ENCODE results near the gene ZNRF3.

ZNRF3 gene

DNA sequence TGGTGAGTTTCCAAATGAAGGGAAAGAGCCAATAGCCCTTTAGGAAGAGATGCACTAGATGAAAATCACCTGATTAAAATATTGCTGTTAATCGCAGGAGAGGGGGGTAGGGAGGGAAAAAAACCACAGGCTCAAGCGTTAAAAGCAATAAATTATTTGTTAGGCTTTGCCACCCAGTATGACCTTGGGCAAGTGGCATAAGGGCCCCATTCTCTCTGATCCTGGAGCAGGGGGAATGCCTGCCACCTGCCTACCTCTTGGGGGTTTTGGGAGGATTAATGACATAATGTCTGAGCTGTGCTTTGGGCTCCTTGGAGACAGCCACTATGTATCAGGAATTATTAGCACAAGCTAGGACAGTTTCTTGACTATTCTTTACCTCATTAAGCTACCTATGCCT lies 80.0 kb downstream of the ZNRF3 start:
- DNase-seq (ENCODE audit: low read depth) = no peak
- in situ Hi-C loops (cut with HindIII; ENCODE audit: low sequenced_read_pairs) = no loop called here
- no peak for TF ChIP-seq CTCF (IDR thresholded peaks at IDR 0.05; ENCODE audit: low read depth, low read length, missing control alignments)

DNA sequence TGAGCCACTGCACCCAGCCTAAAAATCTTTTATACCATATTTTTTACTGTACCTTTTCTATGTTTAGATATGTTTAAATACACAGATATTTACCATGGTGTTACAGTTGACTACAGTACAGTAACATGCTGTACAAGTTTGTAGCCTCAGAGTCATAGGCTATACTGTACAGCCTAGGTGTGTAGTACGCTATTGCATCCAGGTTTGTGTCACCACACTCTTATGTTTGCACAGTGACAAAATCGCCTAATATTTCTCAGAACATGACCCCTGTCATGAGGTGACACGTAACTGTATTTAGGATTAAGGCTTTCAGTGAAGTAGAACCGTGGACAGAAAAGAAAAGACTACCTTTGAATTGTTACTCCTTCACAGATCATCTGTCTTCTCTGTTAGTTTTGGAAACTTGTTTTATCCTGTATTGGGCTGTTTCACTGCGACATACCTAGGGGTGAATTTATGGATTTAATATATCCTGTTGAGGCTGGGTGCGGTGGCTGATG lies 83.8 kb downstream of the ZNRF3 start:
- in situ Hi-C loops (cut with HindIII; ENCODE audit: low sequenced_read_pairs) = no loop called here
- no peak for DNase-seq (ENCODE audit: low read depth)
- TF ChIP-seq CTCF (IDR thresholded peaks at IDR 0.05; ENCODE audit: low read depth, low read length, missing control alignments) = no peak
- no peak overlapping the region for H3K4me3 ChIP-seq (ENCODE audit: low read depth, low read length)

More for the DNA sequence above, 80.0 kb downstream of the ZNRF3 start:
- no peak overlapping the region for H3K4me3 ChIP-seq (ENCODE audit: low read depth, low read length)

GRCh38 chr22:28967969-28968368 lies 84.6 kb downstream of the ZNRF3 start:
- H3K4me3 ChIP-seq (ENCODE audit: low read depth, low read length) = no peak overlapping the region
- in situ Hi-C loops (cut with HindIII; ENCODE audit: low sequenced_read_pairs) = no loop called here
- no peak for DNase-seq (ENCODE audit: low read depth)
- no peak for TF ChIP-seq CTCF (IDR thresholded peaks at IDR 0.05; ENCODE audit: low read depth, low read length, missing control alignments)

GRCh38 chr22:28969401-28970168 lies 86.2 kb downstream of the ZNRF3 start:
- H3K4me3 ChIP-seq (ENCODE audit: low read depth, low read length) = no peak overlapping the region
- no peak for TF ChIP-seq CTCF (IDR thresholded peaks at IDR 0.05; ENCODE audit: low read depth, low read length, missing control alignments)
- DNase-seq (ENCODE audit: low read depth) = no peak
- in situ Hi-C loops (cut with HindIII; ENCODE audit: low sequenced_read_pairs) = no loop called here

GRCh38 chr22:28973352-28973751 lies 90.0 kb downstream of the ZNRF3 start:
- H3K4me3 ChIP-seq (ENCODE audit: low read depth, low read length) = no peak overlapping the region
- DNase-seq (ENCODE audit: low read depth) = no peak
- in situ Hi-C loops (cut with HindIII; ENCODE audit: low sequenced_read_pairs) = no loop called here
- no peak for TF ChIP-seq CTCF (IDR thresholded peaks at IDR 0.05; ENCODE audit: low read depth, low read length, missing control alignments)

- DNase-seq (ENCODE audit: low read depth) = no peak
- TF ChIP-seq CTCF (IDR thresholded peaks at IDR 0.05; ENCODE audit: low read depth, low read length, missing control alignments) = no peak
- H3K4me3 ChIP-seq (ENCODE audit: low read depth, low read length) = peak overlapping the region; percentile 12
- in situ Hi-C loops (cut with HindIII; ENCODE audit: low sequenced_read_pairs) = no loop called here
These were observed 93.7 kb downstream of the ZNRF3 start for GRCh38 chr22:28977060-28977459.

All from astrocyte of the cerebellum (primary cell).